Progenitor cell of endocrine pancreas (in vitro differentiated cells): Measurements from ENCODE around the gene CDH4. TPM values are rescaled to one million over a fixed set of nuclear protein-coding genes. Genes with fewer than 3 reads are reported as not detected.

Source experiments
- DNase-seq: peaks from one replicate; pipeline ENCODE4 v3.0.0; 2021; ENCODE audit warnings: low spot score; ENCODE audit not compliant: unreplicated experiment
- H3K27ac Mint-ChIP-seq: 2 replicates; pipeline ENCODE4 v1.8.0; 2021; ENCODE audit warnings: mild to moderate bottlenecking, moderate library complexity, mixed read lengths
- H3K27me3 Mint-ChIP-seq: 2 replicates; pipeline ENCODE4 v1.8.0; 2021; ENCODE audit warnings: mixed read lengths
- H3K36me3 Mint-ChIP-seq: 2 replicates; pipeline ENCODE4 v1.8.0; 2022; ENCODE audit warnings: mixed read lengths; ENCODE audit not compliant: insufficient read depth
- H3K4me1 Mint-ChIP-seq: 2 replicates; pipeline ENCODE4 v1.8.0; 2021; ENCODE audit warnings: low read depth, mixed read lengths
- H3K4me3 Mint-ChIP-seq: 2 replicates; pipeline ENCODE4 v1.8.0; 2021; ENCODE audit warnings: low read depth, mild to moderate bottlenecking, moderate library complexity, mixed read lengths
- H3K9me3 Mint-ChIP-seq: 2 replicates; pipeline ENCODE4 v1.8.0; 2021; ENCODE audit warnings: low read depth, mixed read lengths
- CTCF ChIP-seq: fragments of 200-600 bp; sonication (generic); IDR thresholded peaks from one replicate; pipeline ENCODE4 v1.5.0; 2021; ENCODE audit warnings: antibody characterized with exemption, mild to moderate bottlenecking; ENCODE audit not compliant: unreplicated experiment
- total RNA-seq: library from RNA; stranded (reverse); gene quantifications from 2 replicates; pipeline ENCODE4 v1.2.1, GENCODE V29; 2021

Gene CDH4
- total RNA-seq, 1 donor from 2014 or later: 0.43 TPM

GRCh38 chr20:61360296-61360695 is 108.2 kb downstream of the CDH4 start:
- DNase-seq: no peak
- peaks cover 5% of the 10 kb centered on the region for H3K4me1 Mint-ChIP-seq
- peaks cover 3% of the 10 kb centered on the region for H3K9me3 Mint-ChIP-seq
- no peak for TF ChIP-seq CTCF
- no peaks in the 10 kb centered on the region for H3K36me3 Mint-ChIP-seq
- peaks cover 68% of the 10 kb centered on the region for H3K27me3 Mint-ChIP-seq
- H3K27ac Mint-ChIP-seq: no peak overlapping the region
- no peak overlapping the region for H3K4me3 Mint-ChIP-seq

GRCh38 chr20:61360940-61361339 is 108.9 kb downstream of the CDH4 start:
- Mint-ChIP-seq H3K4me1 (peaks cover 5% of the 10 kb centered on the region), H3K36me3 (no peaks in the 10 kb centered on the region), H3K4me3 (no peak overlapping the region), H3K27ac (no peak overlapping the region), H3K9me3 (peaks cover 8% of the 10 kb centered on the region), H3K27me3 (peaks cover 65% of the 10 kb centered on the region)
- DNase-seq: no peak
- no peak for TF ChIP-seq CTCF

GRCh38 chr20:61361501-61361900 is 109.4 kb downstream of the CDH4 start:
- Mint-ChIP-seq H3K36me3 (no peaks in the 10 kb centered on the region), H3K27ac (no peak overlapping the region), H3K27me3 (peaks cover 62% of the 10 kb centered on the region), H3K9me3 (peaks cover 11% of the 10 kb centered on the region), H3K4me3 (no peak overlapping the region), H3K4me1 (peaks cover 5% of the 10 kb centered on the region)
- TF ChIP-seq CTCF: no peak
- DNase-seq: no peak

GRCh38 chr20:61364147-61364546 is 112.1 kb downstream of the CDH4 start:
- no peak for DNase-seq
- H3K27me3 Mint-ChIP-seq: peaks cover 43% of the 10 kb centered on the region
- no peak overlapping the region for H3K4me3 Mint-ChIP-seq
- no peak for TF ChIP-seq CTCF
- peaks cover 5% of the 10 kb centered on the region for H3K4me1 Mint-ChIP-seq
- H3K27ac Mint-ChIP-seq: no peak overlapping the region
- H3K36me3 Mint-ChIP-seq: no peaks in the 10 kb centered on the region
- peaks cover 11% of the 10 kb centered on the region for H3K9me3 Mint-ChIP-seq

- H3K4me1 Mint-ChIP-seq: peaks cover under 1% of the 10 kb centered on the region
- no peak for DNase-seq
- H3K36me3 Mint-ChIP-seq: no peaks in the 10 kb centered on the region
- peaks cover 18% of the 10 kb centered on the region for H3K27me3 Mint-ChIP-seq
- H3K9me3 Mint-ChIP-seq: peaks cover 11% of the 10 kb centered on the region
- H3K27ac Mint-ChIP-seq: no peak overlapping the region
- H3K4me3 Mint-ChIP-seq: no peak overlapping the region
- TF ChIP-seq CTCF: no peak
Measured at GRCh38 chr20:61366914-61367313, 114.9 kb downstream of the CDH4 start.
